HepG2 (cell line): ENCODE measurements around the gene CMC1. TPM values are rescaled to one million over a fixed set of nuclear protein-coding genes. Genes with fewer than 3 reads are reported as not detected.

Source experiments
- ATAC-seq: fragments of 200-7000 bp; cut with Tn5 transposase; 3 replicates; pipeline ENCODE4 v1.9.1; 2020; ENCODE audit warnings: mild to moderate bottlenecking, moderate library complexity
- BruUV-seq: library from RNA; stranded (reverse); fragments of 400-500 nt; replicated peaks from 2 replicates; lab custom pipeline; 2021; lab: Mats Ljungman, UMichigan
- CTCF ChIA-PET: fragments of 300-600 bp; formaldehyde crosslinking; extraction: SDS; loops from one replicate; lab custom pipeline; 2021; ENCODE audit warnings: low total read pairs, inconsistent platforms, low intra/inter-chr PET ratio; lab: Yijun Ruan, JAX
- POLR2A ChIA-PET: fragments of 350-600 bp; sonication (Branson Sonifier 250); formaldehyde crosslinking; loops from one replicate; lab custom pipeline; 2020; ENCODE audit warnings: antibody characterized with exemption, inconsistent platforms; lab: Yijun Ruan, JAX
- DNase-seq: peaks from one replicate; pipeline ENCODE4 v3.0.0-alpha.2; 2015; ENCODE audit warnings: low spot score
- FAIRE-seq: peaks from 3 replicates; lab custom pipeline; 2011; peaks lifted over from hg19 to GRCh38; lab: Jason Lieb, UNC
- H2AFZ ChIP-seq: one replicate; pipeline ENCODE4 v1.6.1; 2011; ENCODE audit warnings: low read length, inconsistent platforms
- H3K27ac ChIP-seq: fragments of 300-600 bp; 3 replicates; pipeline ENCODE4 v1.8.0; 2011; ENCODE audit warnings: mixed run types, mild to moderate bottlenecking, mixed read lengths, low read length, inconsistent platforms; ENCODE audit not compliant: insufficient read depth; ENCODE audit errors: extremely low read length
- H3K27me3 ChIP-seq, 2 experiments: fragments of 200-600 bp in 1 of 2; 2 replicates in 1 of 2; 3 replicates in 1 of 2; pipeline versions ENCODE4 v1.6.0 to v1.8.0; 2011; ENCODE audit warnings: low read length in 2 of 2, mild to moderate bottlenecking in 2 of 2, moderate library complexity in 2 of 2, inconsistent platforms in 1 of 2; ENCODE audit not compliant: insufficient read depth in 2 of 2, control insufficient read depth in 1 of 2
- H3K36me3 ChIP-seq, 2 experiments: fragments of 200-600 bp in 1 of 2; replicated peaks in 1 of 2; 2 replicates in 1 of 2; 3 replicates in 1 of 2; pipeline versions ENCODE4 v1.5.1 to v1.8.0; 2011; ENCODE audit warnings: low read length in 2 of 2, inconsistent platforms in 1 of 2; ENCODE audit not compliant: insufficient read depth in 2 of 2, control insufficient read depth in 1 of 2
- H3K4me1 ChIP-seq: 2 replicates; pipeline ENCODE4 v1.5.1; 2012; ENCODE audit warnings: low read length, inconsistent platforms; ENCODE audit not compliant: insufficient read depth
- H3K4me2 ChIP-seq: 2 replicates; pipeline ENCODE4 v1.6.0; 2011; ENCODE audit warnings: low read depth, low read length, inconsistent platforms
- H3K4me3 ChIP-seq, 3 experiments: fragments of 200-600 bp in 1 of 3; sonication (generic), shearing (Covaris generic) in 1 of 3; replicated peaks in 1 of 3; 2 replicates each; pipeline ENCODE4 v1.5.1; 2011 to 2016; ENCODE audit warnings: low read length in 3 of 3, inconsistent platforms in 2 of 3, low read depth in 2 of 3, mild to moderate bottlenecking in 2 of 3, control low read depth in 1 of 3, mixed read lengths in 1 of 3; ENCODE audit not compliant: insufficient read depth in 1 of 3
- H3K79me2 ChIP-seq: one replicate; pipeline ENCODE4 v1.6.1; 2011; ENCODE audit warnings: low read length, inconsistent platforms; ENCODE audit not compliant: insufficient read depth
- H3K9ac ChIP-seq: 2 replicates; pipeline ENCODE4 v1.6.0; 2011; ENCODE audit warnings: mild to moderate bottlenecking, low read depth, low read length, inconsistent platforms; ENCODE audit not compliant: insufficient read depth
- H3K9me3 ChIP-seq: 2 replicates; pipeline ENCODE4 v1.5.1; 2012; ENCODE audit warnings: mild to moderate bottlenecking, low read length
- H4K20me1 ChIP-seq: 2 replicates; pipeline ENCODE4 v1.6.0; 2011; ENCODE audit warnings: inconsistent platforms, mild to moderate bottlenecking, low read length, moderate library complexity; ENCODE audit not compliant: insufficient read depth
- CCAR2 ChIP-seq: fragments of 200-400 bp; formaldehyde crosslinking; optimal IDR thresholded peaks from 2 replicates; pipeline ENCODE3; 2018; ENCODE audit warnings: low read depth, mild to moderate bottlenecking, low read length, moderate library complexity
- DDIT3 ChIP-seq: sonication (generic); formaldehyde crosslinking; IDR thresholded peaks from 2 replicates; pipeline ENCODE4 v1.4.0; 2020; ENCODE audit warnings: mild to moderate bottlenecking, missing genetic modification reagents
- ETS1 ChIP-seq: sonication (generic); formaldehyde crosslinking; IDR thresholded peaks from 2 replicates; pipeline ENCODE4 v1.4.0; 2020; ENCODE audit warnings: missing genetic modification reagents
- GATAD1 ChIP-seq: IDR thresholded peaks from 2 replicates; pipeline ENCODE4 v1.6.1; 2016; ENCODE audit warnings: missing genetic modification reagents, missing compliant biosample characterization
- NCOA5 ChIP-seq: sonication (generic); formaldehyde crosslinking; IDR thresholded peaks from 2 replicates; pipeline ENCODE4 v1.4.0; 2020; ENCODE audit warnings: missing genetic modification reagents
- STAT6 ChIP-seq: sonication (generic); formaldehyde crosslinking; IDR thresholded peaks from 2 replicates; pipeline ENCODE4 v1.4.0; 2020; ENCODE audit warnings: missing genetic modification reagents, mild to moderate bottlenecking, borderline replicate concordance
- ZNF136 ChIP-seq: sonication (generic); formaldehyde crosslinking; IDR thresholded peaks from 2 replicates; pipeline ENCODE4 v1.8.1; 2022; ENCODE audit warnings: low read depth, mild to moderate bottlenecking, moderate library complexity, missing genetic modification reagents
- ZNF292 ChIP-seq: sonication (generic); formaldehyde crosslinking; IDR thresholded peaks from 2 replicates; pipeline ENCODE4 v1.8.1; 2022; ENCODE audit warnings: mild to moderate bottlenecking, low read depth, missing genetic modification reagents, borderline replicate concordance
- ZNF816 ChIP-seq: sonication (generic); formaldehyde crosslinking; IDR thresholded peaks from 2 replicates; pipeline ENCODE4 v1.8.0; 2022; ENCODE audit warnings: missing genetic modification reagents, mild to moderate bottlenecking, borderline replicate concordance
- whole genome bisulfite sequencing: methylation state at CpG from one replicate; pipeline ENCODE4 v1.1.6; 2017; ENCODE audit warnings: low lambda C conversion rate; 5-methylcytosine and 5-hydroxymethylcytosine counted together
- in situ Hi-C: cut with HindIII; loops from 2 replicates; pipeline ENCODE4 v1.10.0; 2017; ENCODE audit warnings: low pct_unique_long_range_greater_than_20kb; ENCODE audit not compliant: extremely low pct_ligation_motif_present
- intact Hi-C: fragments of 100-400 bp; cut with micrococcal nuclease; formaldehyde crosslinking; loops from one replicate; pipeline ENCODE4 v1.10.0; 2022; ENCODE audit not compliant: unreplicated experiment
- polyA plus RNA-seq, 8 experiments: library from polyadenylated mRNA; depleted of rRNA in 3 of 8; stranded (reverse) in 7 of 8; unstranded in 1 of 8; fragments of >200 nt; fragmentation: Illumina TruSeq in 4 of 8; extraction: Trizol in 4 of 8; gene quantifications; 2 replicates each; pipeline versions ENCODE4 v1.2.1 to v1.2.3, GENCODE V29; 2011 to 2016; ENCODE audit warnings: low read depth in 4 of 8, missing spikeins in 1 of 8, mixed read lengths in 1 of 8; ENCODE audit not compliant: insufficient read depth in 1 of 8
- total RNA-seq, 5 experiments: library from RNA; depleted of rRNA; stranded (reverse); fragments of >200 nt; fragmentation: Illumina TruSeq; extraction: Trizol; gene quantifications; 2 replicates each; pipeline ENCODE4 v1.2.3, GENCODE V29; 2016; ENCODE audit warnings: low read depth in 1 of 5

Gene CMC1
- total and polyA plus RNA-seq, 2 of the 13 experiments (the other 11 are each of a cell fraction or from before 2014, with no cell fraction given), result 22.1 to 29.5 TPM

- ATAC-seq (no peak), FAIRE-seq (no peak)
- H3K36me3 ChIP-seq, result no peaks in the 10 kb centered on the region
- in situ Hi-C loops, result no loop called here
- no peak overlapping the region for H3K9ac ChIP-seq
- H3K4me3 ChIP-seq, result no peak overlapping the region
- no peak overlapping the region for H2AFZ ChIP-seq
- POLR2A ChIA-PET, result no interaction called here
- no peaks in the 10 kb centered on the region for H4K20me1 ChIP-seq
- no TSS peak for BruUV-seq
- H3K4me2 ChIP-seq, result no peak overlapping the region
- no peaks in the 10 kb centered on the region for H3K9me3 ChIP-seq
- H3K27me3 ChIP-seq, result no peaks in the 10 kb centered on the region
- no peaks in the 10 kb centered on the region for H3K79me2 ChIP-seq
- TF ChIP-seq NCOA5 (CRISPR knock-in tag) (no peak), ZNF136 (CRISPR knock-in tag) (no peak), ZNF292 (no peak), DDIT3 (CRISPR knock-in tag) (no peak), ETS1 (no peak), CCAR2 (no peak), ZNF816 (no peak), GATAD1 (no peak), STAT6 (CRISPR knock-in tag) (no peak)
- TF ChIP-seq, all 625 proteins: peak for 0
- CTCF ChIA-PET, result no interaction called here
- H3K4me1 ChIP-seq, result no peaks in the 10 kb centered on the region
- no peak overlapping the region for H3K27ac ChIP-seq
- intact Hi-C loops, result no loop called here
- WGBS, result 46% methylated on average over 3 of the region's 3 CpGs
- no peak for DNase-seq
Observed at GRCh38 chr3:28198161-28198560, 43.3 kb upstream of the CMC1 start.
